SK-N-SH treated with all-trans-retinoic acid at 6 μM for 48 hours (cell line): ENCODE measurements around the gene GPR65.

Source experiments
- ATAC-seq: fragments of 200-7000 bp; cut with Tn5 transposase; 3 replicates; pipeline ENCODE4 v1.9.1; 2020; ENCODE audit warnings: mild to moderate bottlenecking, moderate library complexity
- ARNTL ChIP-seq: fragments of 450-650 bp; formaldehyde crosslinking; IDR thresholded peaks from 2 replicates; pipeline ENCODE4 v1.5.0; 2020; ENCODE audit warnings: low read depth, mild to moderate bottlenecking, moderate library complexity, borderline replicate concordance
- BACH2 ChIP-seq: fragments of 250-450 bp; sonication (Bioruptor Pico); IDR thresholded peaks from 2 replicates; pipeline ENCODE4 v1.9.0; 2021; ENCODE audit warnings: mild to moderate bottlenecking, borderline replicate concordance
- CSDC2 ChIP-seq: fragments of 250-450 bp; sonication (Bioruptor Pico); IDR thresholded peaks from 2 replicates; pipeline ENCODE4 v1.5.0; 2020; ENCODE audit warnings: mild to moderate bottlenecking, moderate library complexity
- GLIS3 ChIP-seq: fragments of 250-450 bp; sonication (Bioruptor Pico); IDR thresholded peaks from 2 replicates; pipeline ENCODE4 v1.5.0; 2020; ENCODE audit warnings: mild to moderate bottlenecking, moderate library complexity
- OSR1 ChIP-seq: fragments of 250-450 bp; sonication (Bioruptor Pico); IDR thresholded peaks from 2 replicates; pipeline ENCODE4 v1.8.0; 2022; ENCODE audit warnings: moderate library complexity, mild to moderate bottlenecking, inconsistent platforms
- RARB ChIP-seq: fragments of 250-450 bp; sonication (Bioruptor Pico); IDR thresholded peaks from 2 replicates; pipeline ENCODE4 v1.8.0; 2021; ENCODE audit warnings: mild to moderate bottlenecking, moderate library complexity
- SNAI2 ChIP-seq: fragments of 250-450 bp; sonication (Bioruptor Pico); IDR thresholded peaks from 2 replicates; pipeline ENCODE4 v1.5.0; 2020; ENCODE audit warnings: mild to moderate bottlenecking, moderate library complexity
- TCF4 ChIP-seq: fragments of 250-450 bp; sonication (Bioruptor Pico); IDR thresholded peaks from 2 replicates; pipeline ENCODE4 v1.8.0; 2021; ENCODE audit warnings: mild to moderate bottlenecking, moderate library complexity, borderline replicate concordance
- TOX ChIP-seq: fragments of 250-450 bp; sonication (Bioruptor Pico); IDR thresholded peaks from 2 replicates; pipeline ENCODE4 v1.8.0; 2021; ENCODE audit warnings: mild to moderate bottlenecking, moderate library complexity, borderline replicate concordance
- ZC3H10 ChIP-seq: fragments of 250-450 bp; sonication (Bioruptor Pico); IDR thresholded peaks from 2 replicates; pipeline ENCODE4 v1.5.1; 2021; ENCODE audit warnings: mild to moderate bottlenecking, moderate library complexity
- ZFP30 ChIP-seq: fragments of 450-650 bp; formaldehyde crosslinking; IDR thresholded peaks from 2 replicates; pipeline ENCODE4 v1.5.0; 2022; ENCODE audit warnings: mild to moderate bottlenecking, moderate library complexity
- ZNF565 ChIP-seq: fragments of 450-650 bp; formaldehyde crosslinking; conservative IDR thresholded peaks from 2 replicates; pipeline ENCODE4 v1.5.0; 2020; ENCODE audit warnings: low read depth, mild to moderate bottlenecking, moderate library complexity
- ZNF70 ChIP-seq: fragments of 450-650 bp; formaldehyde crosslinking; IDR thresholded peaks from 2 replicates; pipeline ENCODE4 v1.5.0; 2020; ENCODE audit warnings: mild to moderate bottlenecking, moderate library complexity
- ZNF8 ChIP-seq: fragments of 450-650 bp; formaldehyde crosslinking; IDR thresholded peaks from 2 replicates; pipeline ENCODE4 v1.5.0; 2020; ENCODE audit warnings: mild to moderate bottlenecking, moderate library complexity
- TF ChIP-seq, protein P1 (sequence below): fragments of 250-450 bp; sonication (Bioruptor Pico); IDR thresholded peaks from 2 replicates; pipeline ENCODE4 v1.5.1; 2021; ENCODE audit warnings: mild to moderate bottlenecking, moderate library complexity
- TF ChIP-seq, protein P2 (sequence below): fragments of 250-450 bp; sonication (Bioruptor Pico); IDR thresholded peaks from 2 replicates; pipeline ENCODE4 v1.8.0; 2020; ENCODE audit warnings: mild to moderate bottlenecking, moderate library complexity, borderline replicate concordance
- TF ChIP-seq, protein P3 (sequence below): fragments of 250-450 bp; sonication (Bioruptor Pico); IDR thresholded peaks from 2 replicates; pipeline ENCODE4 v1.8.0; 2021; ENCODE audit warnings: low read depth, mild to moderate bottlenecking, moderate library complexity, borderline replicate concordance
- TF ChIP-seq, protein P4 (sequence below): fragments of 250-450 bp; sonication (Bioruptor Pico); IDR thresholded peaks from 2 replicates; pipeline ENCODE4 v1.5.1; 2020; ENCODE audit warnings: low read depth, mild to moderate bottlenecking, moderate library complexity
- TF ChIP-seq, protein P5 (sequence below): fragments of 250-450 bp; sonication (Bioruptor Pico); IDR thresholded peaks from 2 replicates; pipeline ENCODE4 v1.5.0; 2020; ENCODE audit warnings: mild to moderate bottlenecking, moderate library complexity

The GPR65 gene

DNA sequence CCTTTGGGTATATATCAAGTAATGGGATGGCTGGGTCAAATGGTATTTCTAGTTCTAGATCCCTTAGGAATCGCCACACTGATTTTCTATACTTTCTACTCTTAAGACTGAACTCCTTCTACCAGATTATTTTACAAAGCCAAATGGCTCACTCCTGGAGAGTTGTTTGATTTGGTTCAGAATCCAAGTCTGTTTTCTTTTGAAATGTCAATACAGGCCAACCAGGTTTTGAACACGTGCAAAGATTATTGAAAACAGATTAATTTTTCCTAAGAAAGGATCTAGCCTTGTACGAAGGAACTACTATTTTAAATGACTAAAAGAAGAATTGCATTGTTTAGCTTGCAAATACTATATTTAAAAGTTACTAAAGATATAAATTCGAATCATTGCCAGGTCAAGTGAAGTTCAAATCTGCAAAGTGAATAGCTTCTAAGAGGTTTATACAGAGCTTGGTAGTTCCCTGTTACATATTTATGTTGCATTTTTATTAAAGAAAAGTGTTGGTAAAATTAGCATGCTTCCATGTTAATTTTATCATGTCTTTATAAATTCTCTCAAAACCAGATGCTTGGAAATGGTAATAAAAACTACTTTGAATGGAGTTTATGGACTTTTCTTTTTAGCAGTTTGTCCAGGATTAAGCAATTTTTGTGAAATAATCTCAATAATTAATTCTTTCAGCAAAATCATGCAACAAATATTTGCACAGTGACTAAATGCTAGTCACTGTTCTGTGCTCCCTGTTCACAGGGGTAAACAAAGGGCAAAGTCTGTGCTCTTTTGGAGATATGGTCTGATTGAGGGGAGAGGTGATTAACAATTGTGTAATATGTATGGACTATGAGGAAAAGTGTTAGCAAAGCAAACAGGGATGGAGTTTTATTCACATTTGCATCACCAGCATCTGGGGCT is 38.9 kb downstream of the GPR65 start:
- no peak for ATAC-seq

DNA sequence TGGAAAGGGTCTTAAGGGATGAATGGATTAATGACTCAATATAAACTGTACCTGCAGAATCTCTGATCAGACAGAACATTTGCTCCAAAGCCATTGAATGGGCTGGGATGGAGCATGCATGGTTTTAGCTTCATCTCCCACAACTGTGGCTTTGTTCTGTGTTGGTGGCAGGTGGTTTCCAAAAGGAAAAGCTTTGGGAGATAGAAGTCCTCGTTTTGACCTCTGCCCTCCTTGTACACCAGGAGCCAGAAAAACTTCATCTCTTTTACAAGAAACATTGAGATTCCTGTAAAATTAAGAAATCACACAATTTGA is 39.5 kb downstream of the GPR65 start:
- TF ChIP-seq ZC3H10, result no peak
- no peak for TF ChIP-seq CSDC2 (CRISPR knock-in tag)
- no peak for TF ChIP-seq OSR1
- TF ChIP-seq ZNF70, result no peak
- TF ChIP-seq, protein P1, sequence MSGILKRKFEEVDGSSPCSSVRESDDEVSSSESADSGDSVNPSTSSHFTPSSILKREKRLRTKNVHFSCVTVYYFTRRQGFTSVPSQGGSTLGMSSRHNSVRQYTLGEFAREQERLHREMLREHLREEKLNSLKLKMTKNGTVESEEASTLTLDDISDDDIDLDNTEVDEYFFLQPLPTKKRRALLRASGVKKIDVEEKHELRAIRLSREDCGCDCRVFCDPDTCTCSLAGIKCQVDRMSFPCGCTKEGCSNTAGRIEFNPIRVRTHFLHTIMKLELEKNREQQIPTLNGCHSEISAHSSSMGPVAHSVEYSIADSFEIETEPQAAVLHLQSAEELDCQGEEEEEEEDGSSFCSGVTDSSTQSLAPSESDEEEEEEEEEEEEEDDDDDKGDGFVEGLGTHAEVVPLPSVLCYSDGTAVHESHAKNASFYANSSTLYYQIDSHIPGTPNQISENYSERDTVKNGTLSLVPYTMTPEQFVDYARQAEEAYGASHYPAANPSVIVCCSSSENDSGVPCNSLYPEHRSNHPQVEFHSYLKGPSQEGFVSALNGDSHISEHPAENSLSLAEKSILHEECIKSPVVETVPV, result no peak
- TF ChIP-seq, protein P2, sequence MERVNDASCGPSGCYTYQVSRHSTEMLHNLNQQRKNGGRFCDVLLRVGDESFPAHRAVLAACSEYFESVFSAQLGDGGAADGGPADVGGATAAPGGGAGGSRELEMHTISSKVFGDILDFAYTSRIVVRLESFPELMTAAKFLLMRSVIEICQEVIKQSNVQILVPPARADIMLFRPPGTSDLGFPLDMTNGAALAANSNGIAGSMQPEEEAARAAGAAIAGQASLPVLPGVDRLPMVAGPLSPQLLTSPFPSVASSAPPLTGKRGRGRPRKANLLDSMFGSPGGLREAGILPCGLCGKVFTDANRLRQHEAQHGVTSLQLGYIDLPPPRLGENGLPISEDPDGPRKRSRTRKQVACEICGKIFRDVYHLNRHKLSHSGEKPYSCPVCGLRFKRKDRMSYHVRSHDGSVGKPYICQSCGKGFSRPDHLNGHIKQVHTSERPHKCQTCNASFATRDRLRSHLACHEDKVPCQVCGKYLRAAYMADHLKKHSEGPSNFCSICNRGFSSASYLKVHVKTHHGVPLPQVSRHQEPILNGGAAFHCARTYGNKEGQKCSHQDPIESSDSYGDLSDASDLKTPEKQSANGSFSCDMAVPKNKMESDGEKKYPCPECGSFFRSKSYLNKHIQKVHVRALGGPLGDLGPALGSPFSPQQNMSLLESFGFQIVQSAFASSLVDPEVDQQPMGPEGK (CRISPR knock-in tag), result no peak
- no peak for TF ChIP-seq BACH2 (CRISPR knock-in tag)
- no peak for TF ChIP-seq ZNF565 (CRISPR knock-in tag)
- no peak for TF ChIP-seq TOX (CRISPR knock-in tag)
- TF ChIP-seq GLIS3, result no peak
- no peak for ATAC-seq

More for the DNA sequence above, 38.9 kb downstream of the GPR65 start:
- TF ChIP-seq ARNTL (CRISPR knock-in tag) (no peak), SNAI2 (no peak), ZFP30 (CRISPR knock-in tag) (no peak), ZNF8 (CRISPR knock-in tag) (no peak), TCF4 (no peak)
- TF ChIP-seq, protein P3, sequence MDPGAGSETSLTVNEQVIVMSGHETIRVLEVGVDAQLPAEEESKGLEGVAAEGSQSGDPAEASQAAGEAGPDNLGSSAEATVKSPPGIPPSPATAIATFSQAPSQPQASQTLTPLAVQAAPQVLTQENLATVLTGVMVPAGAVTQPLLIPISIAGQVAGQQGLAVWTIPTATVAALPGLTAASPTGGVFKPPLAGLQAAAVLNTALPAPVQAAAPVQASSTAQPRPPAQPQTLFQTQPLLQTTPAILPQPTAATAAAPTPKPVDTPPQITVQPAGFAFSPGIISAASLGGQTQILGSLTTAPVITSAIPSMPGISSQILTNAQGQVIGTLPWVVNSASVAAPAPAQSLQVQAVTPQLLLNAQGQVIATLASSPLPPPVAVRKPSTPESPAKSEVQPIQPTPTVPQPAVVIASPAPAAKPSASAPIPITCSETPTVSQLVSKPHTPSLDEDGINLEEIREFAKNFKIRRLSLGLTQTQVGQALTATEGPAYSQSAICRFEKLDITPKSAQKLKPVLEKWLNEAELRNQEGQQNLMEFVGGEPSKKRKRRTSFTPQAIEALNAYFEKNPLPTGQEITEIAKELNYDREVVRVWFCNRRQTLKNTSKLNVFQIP (CRISPR knock-in tag), result no peak
- TF ChIP-seq, protein P4, sequence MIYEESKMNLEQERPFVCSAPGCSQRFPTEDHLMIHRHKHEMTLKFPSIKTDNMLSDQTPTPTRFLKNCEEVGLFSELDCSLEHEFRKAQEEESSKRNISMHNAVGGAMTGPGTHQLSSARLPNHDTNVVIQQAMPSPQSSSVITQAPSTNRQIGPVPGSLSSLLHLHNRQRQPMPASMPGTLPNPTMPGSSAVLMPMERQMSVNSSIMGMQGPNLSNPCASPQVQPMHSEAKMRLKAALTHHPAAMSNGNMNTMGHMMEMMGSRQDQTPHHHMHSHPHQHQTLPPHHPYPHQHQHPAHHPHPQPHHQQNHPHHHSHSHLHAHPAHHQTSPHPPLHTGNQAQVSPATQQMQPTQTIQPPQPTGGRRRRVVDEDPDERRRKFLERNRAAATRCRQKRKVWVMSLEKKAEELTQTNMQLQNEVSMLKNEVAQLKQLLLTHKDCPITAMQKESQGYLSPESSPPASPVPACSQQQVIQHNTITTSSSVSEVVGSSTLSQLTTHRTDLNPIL (CRISPR knock-in tag), result no peak
- TF ChIP-seq, protein P1, result no peak
- TF ChIP-seq, protein P5, sequence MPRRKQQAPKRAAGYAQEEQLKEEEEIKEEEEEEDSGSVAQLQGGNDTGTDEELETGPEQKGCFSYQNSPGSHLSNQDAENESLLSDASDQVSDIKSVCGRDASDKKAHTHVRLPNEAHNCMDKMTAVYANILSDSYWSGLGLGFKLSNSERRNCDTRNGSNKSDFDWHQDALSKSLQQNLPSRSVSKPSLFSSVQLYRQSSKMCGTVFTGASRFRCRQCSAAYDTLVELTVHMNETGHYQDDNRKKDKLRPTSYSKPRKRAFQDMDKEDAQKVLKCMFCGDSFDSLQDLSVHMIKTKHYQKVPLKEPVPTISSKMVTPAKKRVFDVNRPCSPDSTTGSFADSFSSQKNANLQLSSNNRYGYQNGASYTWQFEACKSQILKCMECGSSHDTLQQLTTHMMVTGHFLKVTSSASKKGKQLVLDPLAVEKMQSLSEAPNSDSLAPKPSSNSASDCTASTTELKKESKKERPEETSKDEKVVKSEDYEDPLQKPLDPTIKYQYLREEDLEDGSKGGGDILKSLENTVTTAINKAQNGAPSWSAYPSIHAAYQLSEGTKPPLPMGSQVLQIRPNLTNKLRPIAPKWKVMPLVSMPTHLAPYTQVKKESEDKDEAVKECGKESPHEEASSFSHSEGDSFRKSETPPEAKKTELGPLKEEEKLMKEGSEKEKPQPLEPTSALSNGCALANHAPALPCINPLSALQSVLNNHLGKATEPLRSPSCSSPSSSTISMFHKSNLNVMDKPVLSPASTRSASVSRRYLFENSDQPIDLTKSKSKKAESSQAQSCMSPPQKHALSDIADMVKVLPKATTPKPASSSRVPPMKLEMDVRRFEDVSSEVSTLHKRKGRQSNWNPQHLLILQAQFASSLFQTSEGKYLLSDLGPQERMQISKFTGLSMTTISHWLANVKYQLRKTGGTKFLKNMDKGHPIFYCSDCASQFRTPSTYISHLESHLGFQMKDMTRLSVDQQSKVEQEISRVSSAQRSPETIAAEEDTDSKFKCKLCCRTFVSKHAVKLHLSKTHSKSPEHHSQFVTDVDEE (CRISPR knock-in tag), result no peak

DNA sequence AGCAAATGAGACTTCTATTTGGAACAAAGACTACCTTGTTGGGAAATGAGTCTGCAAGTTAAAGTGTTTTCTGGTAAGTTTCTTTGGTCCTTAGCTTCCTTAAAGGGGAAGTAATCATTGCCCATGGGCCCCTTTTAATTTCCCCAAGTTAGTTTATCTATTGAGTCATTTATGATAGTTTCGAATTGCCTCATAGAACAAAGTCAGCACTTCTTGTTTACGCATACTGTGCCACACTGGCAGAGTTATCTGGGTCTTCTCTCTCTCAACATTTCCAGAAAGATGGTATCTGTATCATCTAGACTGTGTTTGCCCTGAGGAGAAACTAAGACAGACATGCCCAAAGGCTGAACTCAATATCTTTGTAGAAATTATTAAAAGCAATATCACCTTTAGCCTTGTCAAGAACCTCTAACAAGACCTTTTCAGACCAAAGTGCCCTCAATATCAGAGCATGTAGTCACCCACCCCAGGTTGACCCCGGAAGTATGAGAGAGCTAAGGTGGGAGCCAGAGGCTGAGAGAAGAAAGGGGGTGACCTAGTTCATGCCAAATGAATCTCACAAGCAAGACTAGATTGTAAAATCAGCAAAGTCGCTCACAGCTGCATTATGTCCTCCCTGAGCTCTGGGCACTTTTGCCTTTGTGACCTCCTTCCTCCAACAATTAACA is 40.0 kb downstream of the GPR65 start:
- no peak for TF ChIP-seq RARB (CRISPR knock-in tag)
- TF ChIP-seq OSR1, result no peak
- TF ChIP-seq, protein P4 (CRISPR knock-in tag), result no peak
- ATAC-seq, result no peak
